NCI-H510A (cell line): ENCODE data around the gene WNT5A.
A peak's percentile ranks its signal among the peaks of the same experiment; 100 is the strongest.
"Not testable (repeated sequence)": the region's sequence is repeated elsewhere in the genome, so short reads cannot be mapped to it uniquely, and the experiment has no call there.

Experiments
- DNase-seq: peaks from one replicate; lab custom pipeline; 2025; lab: John Stamatoyannopoulos, UW

The WNT5A gene

DNA sequence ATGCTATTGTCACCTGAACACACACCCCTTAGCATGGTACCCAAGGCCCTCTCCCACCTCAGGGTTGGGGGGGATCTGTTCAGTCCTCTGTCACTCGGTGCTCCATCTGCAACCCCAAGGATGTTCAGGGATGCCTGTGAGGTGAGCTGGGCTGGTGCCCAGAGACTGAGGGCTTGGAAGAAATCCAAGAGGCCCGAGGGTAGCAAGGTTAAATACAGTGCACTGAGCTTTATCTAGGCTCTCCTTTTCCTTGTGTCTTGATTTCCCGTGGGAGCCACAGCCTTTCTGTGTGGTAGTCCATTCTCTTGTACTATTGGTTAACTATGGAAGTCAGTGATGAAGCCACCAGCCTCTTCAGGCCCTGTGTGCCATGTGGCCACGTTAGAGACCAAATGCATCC is 18.7 kb upstream of the WNT5A start:
- DNase-seq, result no peak

DNA sequence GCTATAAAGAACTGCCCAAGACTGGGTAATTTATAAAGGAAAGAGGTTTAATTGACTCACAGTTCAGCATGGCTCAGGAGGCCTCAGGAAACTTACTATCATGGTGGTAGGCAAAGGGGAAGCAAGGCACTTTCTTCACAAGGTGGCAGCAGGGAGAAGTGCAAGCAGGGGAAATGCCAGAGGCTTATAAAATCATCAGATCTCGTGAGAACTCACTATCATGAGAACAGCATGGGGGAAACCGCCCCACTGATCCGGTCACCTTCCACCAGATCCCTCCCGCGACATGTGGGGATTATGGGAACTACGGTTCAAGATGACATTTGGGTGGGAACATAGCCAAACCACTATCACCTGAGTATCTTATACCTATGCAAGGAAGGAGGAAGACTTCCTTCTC is 18.0 kb upstream of the WNT5A start:
- not testable (repeated sequence) for DNase-seq

- no peak for DNase-seq
Observed at GRCh38 chr3:55501905-55502304, 14.8 kb upstream of the WNT5A start.

- DNase-seq, result no peak
Observed at GRCh38 chr3:55500555-55501330, 13.6 kb upstream of the WNT5A start.

DNA sequence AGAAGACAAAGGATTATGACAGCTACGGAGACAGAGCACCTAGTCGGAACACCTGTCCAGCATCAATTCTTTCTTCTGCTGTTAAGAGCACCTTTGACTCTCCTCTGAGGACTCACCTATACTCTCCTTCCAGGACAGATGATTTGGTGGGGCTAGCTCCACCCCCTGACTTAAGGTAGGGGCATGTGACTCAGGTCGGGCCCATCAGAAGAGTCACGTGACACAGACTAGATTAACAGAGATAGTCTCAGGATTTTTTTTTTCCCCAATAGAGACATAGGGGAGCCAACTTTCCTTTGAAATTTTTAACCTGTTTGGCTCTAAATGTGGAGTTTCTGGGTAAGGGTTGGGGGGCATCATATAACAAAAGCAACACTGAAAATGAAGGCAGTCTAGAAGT is 11.4 kb upstream of the WNT5A start:
- DNase-seq, result no peak

DNA sequence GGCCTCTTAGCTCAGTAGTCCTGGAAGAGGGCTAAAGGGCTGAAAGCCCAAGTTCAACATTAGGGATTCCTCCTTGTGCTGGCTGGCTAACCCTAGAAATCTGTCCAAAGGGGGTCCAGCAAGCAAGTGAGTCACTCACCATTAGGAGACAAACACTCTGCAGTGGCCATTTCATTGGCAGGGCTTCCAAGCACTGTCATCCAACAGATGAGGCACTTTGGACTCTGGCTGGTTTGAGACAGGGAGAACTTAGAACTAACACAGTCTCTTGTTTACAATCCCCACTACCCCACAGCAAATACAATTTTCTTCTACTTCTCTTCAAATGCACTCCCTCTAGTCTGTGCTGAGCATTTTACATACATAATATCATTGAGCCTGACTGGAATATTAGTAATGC is 10.1 kb upstream of the WNT5A start:
- DNase-seq, result no peak

GRCh38 chr3:55494976-55495375 is 7.9 kb upstream of the WNT5A start:
- no peak for DNase-seq

DNA sequence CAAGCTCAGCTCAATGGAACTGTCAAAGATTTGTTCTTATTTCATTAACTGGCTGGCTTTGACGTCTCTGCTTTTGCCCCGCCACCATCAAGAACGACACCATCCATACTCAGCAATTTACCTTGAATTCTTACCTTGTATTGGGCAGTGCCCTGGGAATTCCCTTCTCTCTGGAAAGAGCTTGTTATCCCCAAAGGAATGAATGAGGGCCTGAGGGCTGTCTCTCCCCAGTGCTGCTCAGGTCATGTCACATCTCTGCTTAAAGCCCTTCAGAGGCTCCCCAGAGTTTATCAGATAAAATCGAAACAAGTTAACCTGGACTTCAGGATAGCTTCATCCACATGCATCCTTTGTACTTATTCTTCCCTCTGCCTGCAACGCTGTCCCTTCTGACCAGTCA is 5.9 kb upstream of the WNT5A start:
- no peak for DNase-seq

GRCh38 chr3:55491296-55491816 is 4.2 kb upstream of the WNT5A start:
- no peak for DNase-seq

GRCh38 chr3:55490276-55490913 is 3.3 kb upstream of the WNT5A start:
- peak; percentile 49 for DNase-seq

GRCh38 chr3:55489798-55490132 is 2.7 kb upstream of the WNT5A start:
- DNase-seq, result no peak

GRCh38 chr3:55488398-55489055 is 1.4 kb upstream of the WNT5A start:
- DNase-seq, result no peak

DNA sequence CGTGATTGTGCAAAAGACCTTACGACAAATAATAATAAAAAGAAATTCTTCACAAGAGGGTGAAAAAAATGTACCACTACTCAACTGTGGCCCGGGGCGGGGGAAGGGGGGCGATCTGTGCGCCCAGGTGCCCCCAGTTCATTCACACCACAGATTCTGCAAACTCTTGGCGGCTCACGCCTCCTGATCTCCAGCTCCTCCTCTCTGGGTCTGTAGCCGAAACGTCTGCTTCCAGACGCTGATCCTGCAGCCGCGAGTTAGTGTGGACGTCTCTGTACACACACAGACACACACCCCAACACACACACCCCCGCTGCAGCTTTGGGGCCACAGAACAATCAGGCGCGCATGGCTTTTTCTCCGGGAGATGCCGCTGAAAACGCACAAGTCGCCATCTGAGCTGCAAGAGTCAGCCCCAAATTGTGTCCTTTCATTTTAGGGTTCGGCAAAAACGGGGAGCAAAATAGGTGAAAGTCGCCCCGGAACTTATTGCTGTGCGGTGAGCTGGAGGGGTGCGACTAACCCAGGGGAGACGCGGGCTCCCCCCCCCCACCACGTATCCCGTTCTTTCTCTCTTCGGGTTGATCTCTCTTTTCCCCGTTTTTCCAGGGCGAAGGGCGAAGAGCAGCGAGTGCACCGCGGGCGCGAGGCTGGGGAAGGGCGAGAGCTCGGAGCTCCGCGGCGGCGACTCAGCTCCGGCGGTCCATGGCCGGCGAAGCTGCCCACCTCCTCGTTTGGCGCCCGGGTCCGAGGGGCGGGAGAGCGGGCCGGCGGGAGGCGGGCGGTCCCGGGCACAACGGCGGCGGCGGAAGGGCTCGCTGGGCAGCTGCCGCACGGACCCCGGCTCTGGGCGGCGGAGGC is 505 bp upstream of the WNT5A start:
- DNase-seq, result no peak

- no peak for DNase-seq
Observed at GRCh38 chr3:55486101-55486856, 827 bp downstream of the WNT5A start.

DNA sequence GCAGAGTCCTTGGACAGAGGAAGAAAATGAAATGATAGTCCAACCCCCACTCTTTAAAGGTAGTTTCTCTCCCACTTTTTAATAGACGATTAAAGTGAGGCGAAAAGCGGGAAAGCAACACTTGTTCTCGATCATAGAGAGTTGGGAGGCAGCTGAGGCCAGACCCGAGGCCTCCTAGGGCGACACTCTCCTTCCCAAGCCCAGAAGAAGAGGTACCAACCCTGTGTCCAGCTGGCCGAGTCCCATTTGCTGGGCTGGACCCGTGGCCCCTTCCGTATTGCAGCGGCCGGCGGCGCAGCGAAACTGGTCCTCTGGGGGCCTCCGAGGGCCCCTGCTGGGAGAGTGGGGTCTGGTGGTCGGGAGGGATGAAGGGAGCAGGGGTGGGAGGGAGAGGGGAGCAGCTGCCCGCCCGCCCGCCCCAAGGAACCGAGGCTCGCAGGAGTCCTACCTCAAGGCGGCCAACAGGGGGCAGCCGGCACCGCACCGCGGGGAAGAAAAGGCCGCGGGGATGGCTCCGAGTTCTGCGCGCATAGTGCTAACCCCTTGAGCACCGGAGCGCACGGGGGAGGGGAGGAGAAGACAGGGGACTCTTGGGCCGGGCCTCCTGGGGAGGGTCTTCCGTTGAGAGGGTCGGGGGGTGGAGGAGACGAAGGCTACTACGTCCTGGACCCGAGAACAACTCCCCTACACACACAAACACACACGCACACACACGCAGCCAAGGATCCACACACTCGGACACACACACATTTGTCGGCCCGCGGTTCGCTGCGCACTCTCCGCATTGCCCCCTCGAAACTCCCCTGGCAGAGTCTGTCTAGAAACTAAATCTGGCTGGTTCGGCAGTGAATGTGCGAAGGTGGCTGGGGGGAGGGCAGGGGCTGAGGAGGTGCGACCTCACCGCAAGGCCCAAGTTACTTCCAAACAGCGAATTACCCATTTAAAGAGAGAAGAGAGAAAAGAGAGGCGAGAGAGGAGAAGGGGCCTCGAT is 2.0 kb downstream of the WNT5A start:
- DNase-seq, result peak; percentile 23

- DNase-seq, result no peak
Observed at GRCh38 chr3:55484191-55484689, 2.9 kb downstream of the WNT5A start.

GRCh38 chr3:55483196-55484095 is 3.7 kb downstream of the WNT5A start:
- no peak for DNase-seq

GRCh38 chr3:55482496-55483195 is 4.5 kb downstream of the WNT5A start:
- no peak for DNase-seq
